Activated B cell treated with CpG ODN at 0.5 μM for 24 hours (primary cell): ENCODE results near the gene MYO5A. TPM values are rescaled to one million over a fixed set of nuclear protein-coding genes. Genes with fewer than 3 reads are reported as not detected.

Experiments
- ATAC-seq: fragments of 200-7000 bp; cut with Tn5 transposase; one replicate; pipeline ENCODE4 v1.10.0; 2021; ENCODE audit warnings: low read depth, mild to moderate bottlenecking, moderate library complexity
- CTCF ChIA-PET: fragments of 350-600 bp; sonication (Branson Sonifier 250); formaldehyde crosslinking; loops from one replicate; lab custom pipeline; 2021; ENCODE audit warnings: antibody characterized with exemption; lab: Charles Lee
- POLR2A ChIA-PET: fragments of 350-600 bp; sonication (Branson Sonifier 250); formaldehyde crosslinking; loops from one replicate; lab custom pipeline; 2021; ENCODE audit warnings: antibody characterized with exemption; lab: Charles Lee
- DNase-seq: peaks from one replicate; pipeline ENCODE4 v3.0.0; 2022
- H3K27ac Mint-ChIP-seq: one replicate; pipeline ENCODE4 v1.8.0; 2020; ENCODE audit warnings: mixed read lengths
- H3K27me3 Mint-ChIP-seq: one replicate; pipeline ENCODE4 v1.8.0; 2021; ENCODE audit warnings: mixed read lengths
- H3K36me3 Mint-ChIP-seq: one replicate; pipeline ENCODE4 v1.8.0; 2021; ENCODE audit warnings: low read depth, mixed read lengths
- H3K4me1 Mint-ChIP-seq: one replicate; pipeline ENCODE4 v1.8.0; 2021; ENCODE audit warnings: mixed read lengths
- H3K4me3 Mint-ChIP-seq: one replicate; pipeline ENCODE4 v1.8.0; 2020; ENCODE audit warnings: mild to moderate bottlenecking, mixed read lengths
- H3K9me3 Mint-ChIP-seq: one replicate; pipeline ENCODE4 v1.8.0; 2020; ENCODE audit warnings: mixed read lengths
- intact Hi-C: fragments of 100-400 bp; cut with micrococcal nuclease; formaldehyde crosslinking; loops from one replicate; pipeline ENCODE4 v1.15.1; 2024
- total RNA-seq: library from RNA; stranded (reverse); gene quantifications from 2 replicates; pipeline ENCODE4 v1.2.3, GENCODE V29; 2022
- TF ChIP-seq, protein P1 (sequence below): fragments of 200-600 bp; IDR thresholded peaks from one replicate; pipeline ENCODE4 v1.8.0; 2022; ENCODE audit warnings: antibody characterized with exemption, mild to moderate bottlenecking

The MYO5A gene
- total RNA-seq, 1 donor from 2014 or later: 49.1 TPM

DNA sequence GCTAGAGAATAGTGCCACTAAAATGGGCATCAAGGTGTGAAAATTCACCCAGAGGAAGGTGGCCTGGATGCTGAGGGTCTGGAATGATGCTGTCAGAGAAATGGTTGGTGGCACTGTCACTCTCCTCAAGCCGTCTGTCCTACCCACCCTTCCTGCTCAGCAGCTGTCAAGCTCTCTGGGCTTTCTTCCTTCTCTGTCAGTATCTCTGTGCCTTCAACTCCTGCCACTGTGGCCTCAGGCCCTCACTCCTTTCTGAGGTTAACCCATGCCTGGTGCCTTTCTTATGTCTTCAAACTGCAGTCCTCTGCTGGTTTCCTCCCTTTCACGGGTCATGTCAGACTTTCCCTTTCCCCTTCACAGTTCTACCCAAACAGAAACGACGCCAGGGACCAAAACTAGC, 237.5 kb downstream of the MYO5A start:
- ATAC-seq (peak; percentile 20), DNase-seq (no peak)
- intact Hi-C loops: loop anchor here (2.0 kb wide), 1 partner anchor 28 kb away; no protein-coding TSS in a partner anchor
- Mint-ChIP-seq H3K27me3 (peaks cover 9% of the 10 kb centered on the region), H3K9me3 (no peaks in the 10 kb centered on the region), H3K27ac (peak overlapping the region; percentile 33), H3K36me3 (no peaks in the 10 kb centered on the region), H3K4me3 (peak overlapping the region; percentile 4), H3K4me1 (peaks cover 30% of the 10 kb centered on the region)
- ChIA-PET CTCF (interaction anchor here (1.1 to 1.4 kb wide), 2 partner anchors 29 to 34 kb away, joined by 3 to 4 read pairs; no protein-coding TSS in a partner anchor), POLR2A (interaction anchor here (1.4 to 1.7 kb wide), 3 partner anchors 18 to 34 kb away, joined by 6 to 8 read pairs (median 7); no protein-coding TSS in a partner anchor)
- TF ChIP-seq, protein P1, sequence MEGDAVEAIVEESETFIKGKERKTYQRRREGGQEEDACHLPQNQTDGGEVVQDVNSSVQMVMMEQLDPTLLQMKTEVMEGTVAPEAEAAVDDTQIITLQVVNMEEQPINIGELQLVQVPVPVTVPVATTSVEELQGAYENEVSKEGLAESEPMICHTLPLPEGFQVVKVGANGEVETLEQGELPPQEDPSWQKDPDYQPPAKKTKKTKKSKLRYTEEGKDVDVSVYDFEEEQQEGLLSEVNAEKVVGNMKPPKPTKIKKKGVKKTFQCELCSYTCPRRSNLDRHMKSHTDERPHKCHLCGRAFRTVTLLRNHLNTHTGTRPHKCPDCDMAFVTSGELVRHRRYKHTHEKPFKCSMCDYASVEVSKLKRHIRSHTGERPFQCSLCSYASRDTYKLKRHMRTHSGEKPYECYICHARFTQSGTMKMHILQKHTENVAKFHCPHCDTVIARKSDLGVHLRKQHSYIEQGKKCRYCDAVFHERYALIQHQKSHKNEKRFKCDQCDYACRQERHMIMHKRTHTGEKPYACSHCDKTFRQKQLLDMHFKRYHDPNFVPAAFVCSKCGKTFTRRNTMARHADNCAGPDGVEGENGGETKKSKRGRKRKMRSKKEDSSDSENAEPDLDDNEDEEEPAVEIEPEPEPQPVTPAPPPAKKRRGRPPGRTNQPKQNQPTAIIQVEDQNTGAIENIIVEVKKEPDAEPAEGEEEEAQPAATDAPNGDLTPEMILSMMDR: no peak

DNA sequence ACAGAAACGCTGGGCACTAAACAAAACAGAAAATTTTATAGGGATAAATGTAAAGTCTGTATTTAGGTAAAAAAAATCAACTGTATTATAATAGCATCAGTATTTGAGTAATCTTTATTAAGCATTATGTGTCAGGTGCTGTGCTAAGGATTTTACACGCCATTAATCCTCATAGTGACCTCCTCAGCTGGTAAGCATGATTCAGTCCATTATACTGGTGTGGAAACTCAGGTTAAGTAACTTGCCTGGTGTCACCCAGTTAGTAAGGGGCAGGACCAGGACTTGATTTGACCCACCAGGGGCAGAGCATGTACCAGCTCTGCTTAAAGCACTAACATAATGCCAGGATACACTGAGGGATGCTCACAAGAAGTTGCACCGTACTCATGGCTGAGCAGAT, 237.9 kb downstream of the MYO5A start:
- H3K4me3 Mint-ChIP-seq: no peak overlapping the region
- CTCF ChIA-PET: interaction anchor here (1.1 to 1.4 kb wide), 2 partner anchors 29 to 34 kb away, joined by 3 to 4 read pairs; no protein-coding TSS in a partner anchor

DNA sequence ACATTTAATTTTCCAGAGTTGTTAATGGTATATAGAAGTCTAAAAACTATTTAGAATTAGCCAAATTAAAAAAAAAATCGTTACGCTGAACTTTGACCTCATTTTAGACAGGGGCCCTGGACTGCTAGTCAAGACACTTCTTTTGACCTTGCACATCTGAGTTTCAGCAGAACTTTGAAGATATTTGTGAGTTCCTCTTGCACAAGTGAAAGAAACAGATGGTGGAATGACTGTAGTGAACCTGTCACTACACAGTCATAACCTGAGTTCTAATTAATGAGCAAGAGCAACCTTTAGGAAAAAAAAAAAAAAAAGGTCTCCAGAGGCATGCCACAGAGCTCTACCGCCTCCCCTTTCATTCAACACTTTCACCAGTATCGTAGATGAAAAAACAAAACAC, 238.4 kb downstream of the MYO5A start:
- ATAC-seq (peak; percentile 58), DNase-seq (no peak)
- ChIA-PET CTCF (interaction anchor here (1.1 to 1.4 kb wide), 2 partner anchors 29 to 33 kb away, joined by 3 to 4 read pairs; no protein-coding TSS in a partner anchor), POLR2A (interaction anchor here (1.4 to 1.7 kb wide), 3 partner anchors 19 to 33 kb away, joined by 6 to 8 read pairs (median 7); no protein-coding TSS in a partner anchor)
- no peaks in the 10 kb centered on the region for H3K9me3 Mint-ChIP-seq
- H3K4me1 Mint-ChIP-seq: peaks cover 28% of the 10 kb centered on the region
- TF ChIP-seq, protein P1: no peak
- peak overlapping the region; percentile 1 for H3K27ac Mint-ChIP-seq
- no peak overlapping the region for H3K4me3 Mint-ChIP-seq
- H3K27me3 Mint-ChIP-seq: peaks cover 9% of the 10 kb centered on the region
- H3K36me3 Mint-ChIP-seq: no peaks in the 10 kb centered on the region
- intact Hi-C loops: loop anchor here (2.0 kb wide), 1 partner anchor 28 kb away; no protein-coding TSS in a partner anchor

More for the DNA sequence above, 237.9 kb downstream of the MYO5A start:
- H3K4me1 Mint-ChIP-seq: peaks cover 29% of the 10 kb centered on the region
- ATAC-seq (no peak), DNase-seq (no peak)
- POLR2A ChIA-PET: interaction anchor here (1.4 to 1.7 kb wide), 3 partner anchors 18 to 34 kb away, joined by 6 to 8 read pairs (median 7); no protein-coding TSS in a partner anchor
- peaks cover 9% of the 10 kb centered on the region for H3K27me3 Mint-ChIP-seq
- H3K27ac Mint-ChIP-seq: peak overlapping the region; percentile 1
- H3K9me3 Mint-ChIP-seq: no peaks in the 10 kb centered on the region
- TF ChIP-seq, protein P1: no peak
- no peaks in the 10 kb centered on the region for H3K36me3 Mint-ChIP-seq
- intact Hi-C loops: loop anchor here (2.0 kb wide), 1 partner anchor 28 kb away; no protein-coding TSS in a partner anchor

DNA sequence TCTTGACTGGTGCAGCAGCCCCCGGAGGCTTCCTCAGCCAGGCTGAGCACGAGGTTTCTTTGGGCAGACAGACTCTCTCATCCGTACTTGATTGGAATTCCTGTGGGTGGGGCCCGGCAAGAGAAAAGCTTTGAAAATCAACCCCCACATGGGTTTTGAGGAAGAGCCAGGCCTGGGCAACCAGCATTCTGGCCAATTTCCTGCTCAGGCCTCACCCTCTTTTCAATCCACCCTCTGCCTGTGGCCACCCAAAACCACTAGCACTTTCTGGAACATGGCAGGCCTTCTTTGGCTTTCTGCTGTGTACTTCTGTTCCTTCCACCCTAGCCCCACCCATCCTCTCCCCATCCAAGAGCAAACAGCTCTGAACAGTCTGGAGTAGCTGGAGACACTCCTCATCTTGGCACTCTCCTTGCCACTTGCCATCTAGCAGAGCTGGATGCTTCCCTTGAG, 239.0 kb downstream of the MYO5A start:
- Mint-ChIP-seq H3K9me3 (no peaks in the 10 kb centered on the region), H3K4me3 (no peak overlapping the region), H3K36me3 (no peaks in the 10 kb centered on the region), H3K4me1 (peaks cover 25% of the 10 kb centered on the region), H3K27ac (no peak overlapping the region), H3K27me3 (peaks cover 9% of the 10 kb centered on the region)
- ChIA-PET POLR2A (interaction anchor here (1.5 to 1.7 kb wide), 2 partner anchors 19 to 33 kb away, joined by 6 to 8 read pairs; no protein-coding TSS in a partner anchor), CTCF (no interaction called here)
- ATAC-seq (no peak), DNase-seq (no peak)
- TF ChIP-seq, protein P1: no peak
- intact Hi-C loops: loop anchor here (2.0 kb wide), 1 partner anchor 27 kb away; no protein-coding TSS in a partner anchor

DNA sequence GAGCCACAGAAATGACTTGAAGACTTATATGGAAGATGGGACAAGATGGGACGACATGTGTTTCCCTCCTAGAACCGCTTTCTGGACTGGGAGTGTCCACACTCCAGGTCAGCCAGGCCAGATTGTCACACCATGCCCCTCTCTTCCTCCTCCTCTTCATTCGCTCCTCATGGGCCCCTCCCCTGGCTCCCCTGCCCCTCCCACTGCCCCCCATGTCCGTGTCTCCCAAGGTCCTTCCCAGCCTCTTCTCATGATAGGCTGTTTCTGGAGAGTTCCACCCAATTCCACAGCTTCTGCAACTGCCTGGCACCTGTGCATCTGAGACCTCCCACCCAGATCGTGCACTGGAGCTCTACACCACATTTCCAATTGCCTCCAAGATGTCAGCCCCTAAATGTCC, 239.7 kb downstream of the MYO5A start:
- TF ChIP-seq, protein P1: no peak
- no peaks in the 10 kb centered on the region for H3K9me3 Mint-ChIP-seq
- peaks cover 20% of the 10 kb centered on the region for H3K4me1 Mint-ChIP-seq
- CTCF ChIA-PET: no interaction called here
- POLR2A ChIA-PET: no interaction called here
- H3K27ac Mint-ChIP-seq: no peak overlapping the region
- DNase-seq: no peak
- H3K27me3 Mint-ChIP-seq: peaks cover 4% of the 10 kb centered on the region
- H3K4me3 Mint-ChIP-seq: no peak overlapping the region
- intact Hi-C loops: no loop called here
- no peak for ATAC-seq
- H3K36me3 Mint-ChIP-seq: no peaks in the 10 kb centered on the region
